ENCODE data around the gene DCDC2. TPM values are rescaled to one million over a fixed set of nuclear protein-coding genes. Genes with fewer than 3 reads are reported as not detected.
"Not testable (repeated sequence)": the region's sequence is repeated elsewhere in the genome, so short reads cannot be mapped to it uniquely, and the experiment has no call there.

Gene DCDC2
- 286 and 494 TPM in 2 replicates for total RNA-seq

- DNase-seq (ENCODE audit: low read depth): peak; percentile 86
These were observed at the start of gene DCDC2 for GRCh38 chr6:24357336-24358218. Gene DCDC2 (minus strand): TSS chr6:24358059. CDS start chr6:24357750, 309 bp downstream.

GRCh38 chr6:24405262-24405661, 47.4 kb upstream of the DCDC2 start:
- DNase-seq (ENCODE audit: low read depth): no peak

- peak; percentile 43 for DNase-seq (ENCODE audit: low read depth)
These were observed 45.6 kb upstream of the DCDC2 start for GRCh38 chr6:24403501-24403824.

- DNase-seq (ENCODE audit: low read depth): peak; percentile 86
These were observed 45.0 kb upstream of the DCDC2 start, which contains the start of gene MRS2 for GRCh38 chr6:24402697-24403500. Gene MRS2 (plus strand): TSS chr6:24402936. CDS start chr6:24403047, 111 bp downstream.

- DNase-seq (ENCODE audit: low read depth): peak; percentile 33
These were observed 43.6 kb upstream of the DCDC2 start for GRCh38 chr6:24401458-24401857.

- DNase-seq (ENCODE audit: low read depth): peak; percentile 53
These were observed 42.5 kb upstream of the DCDC2 start for GRCh38 chr6:24400045-24401039.

GRCh38 chr6:24397631-24398030, 39.8 kb upstream of the DCDC2 start:
- no peak for DNase-seq (ENCODE audit: low read depth)

GRCh38 chr6:24396824-24397223, 39.0 kb upstream of the DCDC2 start:
- no peak for DNase-seq (ENCODE audit: low read depth)

- peak; percentile 89 for DNase-seq (ENCODE audit: low read depth)
These were observed 37.0 kb upstream of the DCDC2 start for GRCh38 chr6:24394780-24395437.

- no peak for DNase-seq (ENCODE audit: low read depth)
These were observed 36.4 kb upstream of the DCDC2 start for GRCh38 chr6:24394061-24394779.

GRCh38 chr6:24391756-24392405, 34.0 kb upstream of the DCDC2 start:
- DNase-seq (ENCODE audit: low read depth): no peak

GRCh38 chr6:24391208-24391607, 33.3 kb upstream of the DCDC2 start:
- no peak for DNase-seq (ENCODE audit: low read depth)

- DNase-seq (ENCODE audit: low read depth): no peak
These were observed 30.0 kb upstream of the DCDC2 start for GRCh38 chr6:24387818-24388217.

- peak; percentile 82 for DNase-seq (ENCODE audit: low read depth)
These were observed 27.8 kb upstream of the DCDC2 start for GRCh38 chr6:24385536-24386269.

- not testable (repeated sequence) for DNase-seq (ENCODE audit: low read depth)
These were observed 26.7 kb upstream of the DCDC2 start for GRCh38 chr6:24384369-24385130.

- peak; percentile 94 for DNase-seq (ENCODE audit: low read depth)
These were observed 25.1 kb upstream of the DCDC2 start for GRCh38 chr6:24382891-24383494.

GRCh38 chr6:24382220-24382540, 24.3 kb upstream of the DCDC2 start:
- peak; percentile 81 for DNase-seq (ENCODE audit: low read depth)
